HepG2 (cell line): ENCODE results near the gene KCNJ14.

Source experiments
- NR1H2 ChIP-seq: sonication (generic); formaldehyde crosslinking; IDR thresholded peaks from 2 replicates; pipeline ENCODE4 v1.8.1; 2022; ENCODE audit warnings: low read depth, missing genetic modification reagents, borderline replicate concordance
- PITX1 ChIP-seq: sonication (generic); formaldehyde crosslinking; IDR thresholded peaks from 2 replicates; pipeline ENCODE4 v1.5.1; 2020; ENCODE audit warnings: mild to moderate bottlenecking, missing genetic modification reagents
- ZBTB3 ChIP-seq: sonication (generic); formaldehyde crosslinking; IDR thresholded peaks from 2 replicates; pipeline ENCODE4 v1.4.0; 2020; ENCODE audit warnings: low read depth, mild to moderate bottlenecking, moderate library complexity, missing genetic modification reagents, borderline replicate concordance
- TF ChIP-seq, protein P1 (sequence below): IDR thresholded peaks from 2 replicates; pipeline ENCODE4 v1.6.1; 2016; ENCODE audit warnings: control low read depth
- TF ChIP-seq, protein P2 (sequence below): sonication (generic); formaldehyde crosslinking; IDR thresholded peaks from 2 replicates; pipeline ENCODE4 v1.8.0; 2022; ENCODE audit warnings: missing genetic modification reagents, mild to moderate bottlenecking, borderline replicate concordance
- TF ChIP-seq, protein P3 (sequence below): sonication (generic); formaldehyde crosslinking; IDR thresholded peaks from 2 replicates; pipeline ENCODE4 v1.5.0; 2020; ENCODE audit warnings: missing genetic modification reagents

- TF ChIP-seq, protein P1, sequence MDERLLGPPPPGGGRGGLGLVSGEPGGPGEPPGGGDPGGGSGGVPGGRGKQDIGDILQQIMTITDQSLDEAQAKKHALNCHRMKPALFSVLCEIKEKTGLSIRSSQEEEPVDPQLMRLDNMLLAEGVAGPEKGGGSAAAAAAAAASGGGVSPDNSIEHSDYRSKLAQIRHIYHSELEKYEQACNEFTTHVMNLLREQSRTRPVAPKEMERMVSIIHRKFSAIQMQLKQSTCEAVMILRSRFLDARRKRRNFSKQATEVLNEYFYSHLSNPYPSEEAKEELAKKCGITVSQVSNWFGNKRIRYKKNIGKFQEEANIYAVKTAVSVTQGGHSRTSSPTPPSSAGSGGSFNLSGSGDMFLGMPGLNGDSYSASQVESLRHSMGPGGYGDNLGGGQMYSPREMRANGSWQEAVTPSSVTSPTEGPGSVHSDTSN (CRISPR knock-in tag): no peak
- TF ChIP-seq PITX1 (CRISPR knock-in tag) (no peak), NR1H2 (CRISPR knock-in tag) (no peak), ZBTB3 (CRISPR knock-in tag) (no peak)
- TF ChIP-seq, protein P2, sequence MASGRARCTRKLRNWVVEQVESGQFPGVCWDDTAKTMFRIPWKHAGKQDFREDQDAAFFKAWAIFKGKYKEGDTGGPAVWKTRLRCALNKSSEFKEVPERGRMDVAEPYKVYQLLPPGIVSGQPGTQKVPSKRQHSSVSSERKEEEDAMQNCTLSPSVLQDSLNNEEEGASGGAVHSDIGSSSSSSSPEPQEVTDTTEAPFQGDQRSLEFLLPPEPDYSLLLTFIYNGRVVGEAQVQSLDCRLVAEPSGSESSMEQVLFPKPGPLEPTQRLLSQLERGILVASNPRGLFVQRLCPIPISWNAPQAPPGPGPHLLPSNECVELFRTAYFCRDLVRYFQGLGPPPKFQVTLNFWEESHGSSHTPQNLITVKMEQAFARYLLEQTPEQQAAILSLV: no peak
- TF ChIP-seq, protein P3, sequence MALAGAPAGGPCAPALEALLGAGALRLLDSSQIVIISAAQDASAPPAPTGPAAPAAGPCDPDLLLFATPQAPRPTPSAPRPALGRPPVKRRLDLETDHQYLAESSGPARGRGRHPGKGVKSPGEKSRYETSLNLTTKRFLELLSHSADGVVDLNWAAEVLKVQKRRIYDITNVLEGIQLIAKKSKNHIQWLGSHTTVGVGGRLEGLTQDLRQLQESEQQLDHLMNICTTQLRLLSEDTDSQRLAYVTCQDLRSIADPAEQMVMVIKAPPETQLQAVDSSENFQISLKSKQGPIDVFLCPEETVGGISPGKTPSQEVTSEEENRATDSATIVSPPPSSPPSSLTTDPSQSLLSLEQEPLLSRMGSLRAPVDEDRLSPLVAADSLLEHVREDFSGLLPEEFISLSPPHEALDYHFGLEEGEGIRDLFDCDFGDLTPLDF (CRISPR knock-in tag): no peak
Observed at GRCh38 chr19:48491793-48492123, 36.4 kb downstream of the KCNJ14 start.
